ENCODE results near the gene PEMT.

DNA sequence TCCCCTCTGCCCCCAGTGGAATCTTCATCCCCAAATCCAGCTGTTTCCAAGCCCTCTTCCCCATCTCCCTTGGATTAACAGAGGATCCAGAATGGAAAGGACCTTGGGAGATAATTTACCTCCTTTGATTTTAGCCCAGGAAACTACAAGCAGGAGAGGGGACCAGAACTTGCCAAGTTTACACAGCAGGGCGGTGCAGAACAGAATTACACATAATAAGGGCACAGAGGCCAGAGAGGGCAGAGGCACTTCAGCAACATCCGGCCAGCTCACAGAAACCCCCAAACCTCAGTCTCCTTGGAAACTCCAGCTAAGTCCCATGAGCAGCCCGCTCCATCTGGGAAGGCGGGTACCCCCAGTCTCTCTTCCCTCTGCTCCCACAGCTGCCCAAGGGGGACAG, 27.2 kb downstream of the PEMT start:
- TF ChIP-seq, protein P1, sequence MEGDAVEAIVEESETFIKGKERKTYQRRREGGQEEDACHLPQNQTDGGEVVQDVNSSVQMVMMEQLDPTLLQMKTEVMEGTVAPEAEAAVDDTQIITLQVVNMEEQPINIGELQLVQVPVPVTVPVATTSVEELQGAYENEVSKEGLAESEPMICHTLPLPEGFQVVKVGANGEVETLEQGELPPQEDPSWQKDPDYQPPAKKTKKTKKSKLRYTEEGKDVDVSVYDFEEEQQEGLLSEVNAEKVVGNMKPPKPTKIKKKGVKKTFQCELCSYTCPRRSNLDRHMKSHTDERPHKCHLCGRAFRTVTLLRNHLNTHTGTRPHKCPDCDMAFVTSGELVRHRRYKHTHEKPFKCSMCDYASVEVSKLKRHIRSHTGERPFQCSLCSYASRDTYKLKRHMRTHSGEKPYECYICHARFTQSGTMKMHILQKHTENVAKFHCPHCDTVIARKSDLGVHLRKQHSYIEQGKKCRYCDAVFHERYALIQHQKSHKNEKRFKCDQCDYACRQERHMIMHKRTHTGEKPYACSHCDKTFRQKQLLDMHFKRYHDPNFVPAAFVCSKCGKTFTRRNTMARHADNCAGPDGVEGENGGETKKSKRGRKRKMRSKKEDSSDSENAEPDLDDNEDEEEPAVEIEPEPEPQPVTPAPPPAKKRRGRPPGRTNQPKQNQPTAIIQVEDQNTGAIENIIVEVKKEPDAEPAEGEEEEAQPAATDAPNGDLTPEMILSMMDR (IDR thresholded peaks at IDR 0.05) = no peak
- no peak for TF ChIP-seq POLR2A (IDR thresholded peaks at IDR 0.05)

Measured in sigmoid colon (tissue), 3 donors.